OCI-LY7 (cell line): ENCODE measurements around the gene PTPN14.

Source experiments
- CTCF ChIP-seq: fragments of 200-600 bp; sonication (generic); conservative IDR thresholded peaks from 2 replicates; pipeline ENCODE4 v1.5.1; 2014; ENCODE audit warnings: mild to moderate bottlenecking, antibody characterized with exemption, low read length, moderate library complexity, mixed read lengths
- EZH2phosphoT487 ChIP-seq: fragments of 200-600 bp; sonication (generic); IDR thresholded peaks from 2 replicates; pipeline ENCODE4 v1.6.1; 2018; ENCODE audit warnings: low read depth, borderline replicate concordance, mild to moderate bottlenecking, mixed run types, antibody characterized with exemption, low read length, moderate library complexity, mixed read lengths

- no peak for TF ChIP-seq CTCF
- no peak for TF ChIP-seq EZH2phosphoT487
Measured at GRCh38 chr1:214362188-214362882, 189.1 kb downstream of the PTPN14 start.
